Stimulated activated CD8-positive, alpha-beta memory T cell treated with anti-CD3 and anti-CD28 coated beads, Interleukin-4, amount 100 ng/mL, for 1 hour (primary cell): ENCODE measurements around the gene MRGPRD.
"Not testable (repeated sequence)": the region's sequence is repeated elsewhere in the genome, so short reads cannot be mapped to it uniquely, and the experiment has no call there.

Experiments used
- DNase-seq, 2 donors: peaks; one replicate each; pipeline ENCODE4 v3.0.0-alpha.2; 2020; ENCODE audit warnings: low read depth in 2 of 2, low spot score in 1 of 2

The MRGPRD gene

DNA sequence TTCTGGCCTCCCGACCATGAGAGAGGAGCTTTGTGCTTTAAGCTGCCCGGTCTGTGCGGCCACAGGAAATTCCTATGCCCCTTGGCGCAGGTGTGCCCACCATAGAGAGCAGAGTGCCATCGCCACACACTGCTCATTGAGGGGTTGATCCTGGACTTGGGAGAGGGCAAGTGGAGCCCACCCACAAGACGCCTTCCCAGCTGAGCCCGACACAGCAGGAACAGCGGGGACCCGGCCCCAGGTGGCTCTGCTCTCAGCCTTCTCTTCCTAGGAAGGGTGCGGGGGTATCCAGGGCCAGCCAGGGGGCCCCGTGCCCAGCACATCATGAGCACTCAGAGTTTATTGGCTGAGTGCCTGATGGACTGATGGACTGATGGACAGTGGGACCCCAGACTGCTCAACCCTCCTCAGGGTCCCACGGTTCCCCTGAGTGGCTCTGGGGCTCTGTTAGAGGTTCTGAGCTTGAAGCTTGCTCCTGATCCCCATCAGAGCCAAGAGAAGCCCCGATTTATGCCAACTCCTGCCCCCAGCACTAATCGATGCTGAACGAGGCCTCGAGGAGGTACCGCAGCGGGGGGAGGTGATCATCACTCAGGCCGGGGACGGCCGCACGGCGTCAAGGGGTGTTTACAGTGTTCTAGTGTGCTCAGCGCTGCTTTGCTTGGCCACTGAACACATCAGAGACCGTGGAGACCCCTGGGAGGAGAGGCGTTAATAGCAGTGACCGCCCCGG lies 13.5 kb upstream of the MRGPRD start:
- no peak for DNase-seq

DNA sequence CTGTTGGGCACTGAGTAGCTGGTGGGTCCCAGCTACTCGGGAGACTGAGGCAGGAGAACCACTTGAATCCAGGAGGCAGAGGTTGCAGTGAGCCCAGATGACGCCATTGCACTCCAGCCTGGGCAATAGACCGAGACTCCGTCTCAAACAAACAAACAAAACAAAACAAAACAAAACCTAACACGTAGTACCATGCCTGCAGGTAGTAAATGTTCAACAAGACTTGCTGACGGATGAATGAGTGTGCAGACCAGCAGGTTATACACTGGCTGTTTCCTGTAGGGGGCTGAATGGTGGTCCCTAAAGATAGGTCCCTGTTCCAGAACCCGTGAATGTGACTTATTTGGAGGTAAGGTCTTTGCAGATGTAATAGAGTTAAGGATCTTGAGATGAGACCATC lies 12.8 kb upstream of the MRGPRD start:
- DNase-seq, result no peak

DNA sequence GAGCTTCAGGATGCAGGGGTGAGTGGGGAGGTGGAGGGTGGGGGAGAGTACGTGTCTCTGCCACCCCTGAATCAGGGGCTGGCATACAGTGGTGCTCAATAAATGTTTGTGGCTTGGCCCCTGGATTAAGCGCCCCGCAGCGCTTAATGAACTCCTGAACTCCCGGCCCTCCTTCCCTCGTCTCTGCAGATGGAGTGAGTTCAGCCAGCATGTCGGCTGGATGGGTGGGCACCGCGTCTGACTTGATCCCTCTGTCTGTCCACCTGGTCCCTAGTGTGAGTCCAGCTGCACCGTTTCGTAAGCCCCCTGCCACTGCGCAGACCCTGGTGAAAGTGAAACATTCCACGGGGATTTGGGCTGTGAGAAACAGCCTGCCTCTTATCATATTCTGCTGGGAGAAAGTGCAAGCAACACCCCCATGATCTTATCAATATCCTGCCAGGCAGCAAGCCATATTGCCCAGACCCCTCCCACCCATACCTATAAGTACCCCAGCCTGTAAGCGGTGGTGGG lies 12.0 kb upstream of the MRGPRD start:
- DNase-seq, result no peak

DNA sequence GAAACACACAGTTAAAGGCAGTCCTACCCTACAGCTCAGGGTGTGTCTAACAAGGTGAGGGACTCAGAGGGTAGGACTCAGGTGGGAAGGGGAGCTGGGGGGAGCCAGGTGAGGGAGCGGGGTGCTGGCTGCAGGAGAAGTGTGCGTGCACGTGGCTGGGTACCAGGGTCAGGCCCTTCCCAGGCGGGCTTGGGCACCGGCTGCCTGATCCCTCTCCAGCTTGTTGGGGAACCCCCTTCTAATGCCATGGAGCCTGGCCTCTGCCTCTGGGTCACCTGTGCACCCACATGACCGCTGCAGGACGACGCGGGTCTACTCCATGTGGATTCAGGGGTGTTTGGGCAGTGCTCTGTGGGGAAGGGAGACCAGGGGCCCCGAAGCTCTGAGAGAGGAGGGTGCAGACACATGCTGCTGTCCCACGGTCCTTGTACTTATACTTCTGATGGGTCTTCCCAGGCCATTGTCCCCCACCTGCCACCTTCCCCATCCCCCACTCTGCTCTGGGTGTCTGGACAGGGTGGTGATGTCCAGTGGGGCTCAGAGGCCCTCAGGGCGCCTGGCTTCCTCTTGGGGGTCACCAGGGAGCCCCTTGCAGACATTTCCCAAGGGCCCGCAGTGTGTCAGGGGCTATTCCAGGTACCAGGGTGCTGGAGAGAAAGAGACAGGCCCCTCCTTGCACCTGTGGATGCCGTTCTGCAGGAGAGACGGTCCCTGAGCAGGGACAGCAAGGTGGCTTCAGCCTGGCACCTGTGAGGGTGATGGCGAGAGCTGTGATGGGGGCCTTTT lies 10.4 kb upstream of the MRGPRD start:
- DNase-seq, result no peak

DNA sequence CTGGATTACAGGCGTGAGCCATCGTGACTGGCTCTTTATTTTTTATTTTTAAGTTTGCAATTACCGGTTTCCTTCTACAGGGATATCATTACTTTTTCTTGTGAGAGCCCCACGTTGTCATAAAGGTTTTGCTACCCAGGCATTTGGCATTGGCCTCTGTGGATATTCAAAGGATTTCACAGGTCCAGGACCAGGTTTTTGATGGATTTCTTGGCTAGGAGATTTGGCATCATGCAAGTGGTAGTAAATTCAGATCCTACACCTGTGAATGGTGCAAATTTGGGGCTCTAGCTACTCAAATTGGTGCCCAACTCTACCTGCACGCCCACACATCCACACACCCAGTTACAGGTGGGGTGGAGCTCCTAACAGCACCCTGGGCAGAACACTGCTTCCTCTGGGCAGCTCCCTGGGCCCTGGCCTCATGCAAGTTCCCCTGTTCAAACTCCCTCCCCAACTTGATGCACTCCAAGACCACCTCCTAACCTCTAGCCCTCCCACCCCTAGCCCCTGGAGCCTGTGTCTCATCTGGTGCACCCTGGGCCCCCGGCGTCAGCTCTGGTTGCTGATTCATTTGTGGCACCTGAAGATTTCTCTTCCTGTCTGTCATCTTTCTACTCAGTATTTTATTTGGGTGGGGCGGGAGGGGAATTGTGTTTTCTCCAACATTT lies 9.3 kb upstream of the MRGPRD start:
- no peak for DNase-seq

DNA sequence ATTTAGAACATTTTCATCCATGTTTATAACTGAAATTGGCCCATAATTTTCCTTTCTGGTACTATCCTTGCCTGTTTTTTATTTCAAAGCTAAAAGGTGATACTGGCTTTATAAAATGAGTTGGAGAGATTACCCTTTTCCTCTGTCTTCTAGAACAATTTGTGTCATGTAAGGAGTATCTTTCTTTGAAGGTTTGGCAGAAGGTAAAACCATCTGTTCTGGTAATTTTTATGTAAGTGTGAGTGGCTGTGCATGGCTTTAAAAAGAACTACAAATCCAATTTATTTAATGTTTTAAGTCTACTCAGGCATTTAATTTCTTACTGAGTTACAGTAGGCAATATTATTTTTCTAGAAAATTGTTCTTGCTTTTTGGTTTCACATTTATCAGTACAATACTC lies 7.7 kb upstream of the MRGPRD start:
- DNase-seq, result no peak

DNA sequence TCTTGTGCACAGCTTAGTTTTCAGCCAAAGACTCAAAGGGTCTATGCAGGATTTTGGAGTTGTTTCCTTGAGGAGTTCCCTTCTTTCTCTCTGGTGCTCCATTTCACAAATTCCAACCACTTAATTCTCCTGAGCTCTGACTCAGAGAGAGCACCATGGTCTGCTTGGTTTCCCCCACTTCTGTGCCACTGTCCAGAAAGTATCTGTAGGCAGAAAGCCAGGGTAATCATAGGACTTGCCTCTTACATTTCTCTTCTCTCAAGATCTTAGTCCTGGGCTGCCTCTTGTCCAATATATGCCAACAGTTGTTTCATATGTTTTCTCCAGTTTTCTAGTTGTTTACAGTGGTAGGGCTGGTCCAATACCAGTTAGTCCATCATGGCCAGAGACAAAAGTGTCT lies 6.4 kb upstream of the MRGPRD start:
- DNase-seq, result no peak

DNA sequence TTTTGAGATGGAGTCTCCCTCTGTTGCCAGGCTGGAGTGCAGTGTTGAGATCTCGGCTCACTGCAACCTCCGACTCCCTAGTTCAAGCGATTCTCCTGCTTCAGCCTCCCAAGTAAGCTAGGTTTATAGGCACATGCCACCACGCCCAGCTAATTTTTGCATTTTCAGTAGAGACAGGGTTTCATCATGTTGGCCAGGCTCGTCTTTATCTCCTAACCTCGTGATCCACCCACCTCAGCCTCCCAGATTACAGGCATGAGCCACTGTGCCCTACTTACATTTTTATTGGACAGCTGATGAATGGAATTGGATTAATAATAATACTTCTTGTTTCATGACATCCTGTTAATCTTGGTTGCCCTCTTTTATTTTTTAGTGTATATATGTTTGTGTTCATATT lies 3.0 kb upstream of the MRGPRD start:
- no peak for DNase-seq

DNA sequence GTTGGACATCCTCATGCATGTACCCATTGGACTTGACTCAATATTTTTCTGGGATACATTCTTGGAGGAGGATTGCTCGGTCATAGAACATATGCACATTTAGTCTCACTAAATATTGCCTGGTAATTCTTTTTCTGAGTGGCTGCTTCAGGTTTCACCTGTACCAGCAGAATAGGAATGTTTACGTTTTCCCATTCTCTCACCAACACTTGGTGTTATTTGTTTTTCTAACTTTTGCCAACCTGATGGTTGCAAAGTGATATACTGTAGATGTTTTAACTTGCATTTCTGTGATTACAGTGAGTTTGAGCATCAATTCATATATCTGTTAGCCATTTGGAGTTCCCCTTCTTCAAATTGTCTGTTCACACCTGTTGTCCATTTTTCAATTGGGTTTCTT lies 1.3 kb upstream of the MRGPRD start:
- no peak for DNase-seq

DNA sequence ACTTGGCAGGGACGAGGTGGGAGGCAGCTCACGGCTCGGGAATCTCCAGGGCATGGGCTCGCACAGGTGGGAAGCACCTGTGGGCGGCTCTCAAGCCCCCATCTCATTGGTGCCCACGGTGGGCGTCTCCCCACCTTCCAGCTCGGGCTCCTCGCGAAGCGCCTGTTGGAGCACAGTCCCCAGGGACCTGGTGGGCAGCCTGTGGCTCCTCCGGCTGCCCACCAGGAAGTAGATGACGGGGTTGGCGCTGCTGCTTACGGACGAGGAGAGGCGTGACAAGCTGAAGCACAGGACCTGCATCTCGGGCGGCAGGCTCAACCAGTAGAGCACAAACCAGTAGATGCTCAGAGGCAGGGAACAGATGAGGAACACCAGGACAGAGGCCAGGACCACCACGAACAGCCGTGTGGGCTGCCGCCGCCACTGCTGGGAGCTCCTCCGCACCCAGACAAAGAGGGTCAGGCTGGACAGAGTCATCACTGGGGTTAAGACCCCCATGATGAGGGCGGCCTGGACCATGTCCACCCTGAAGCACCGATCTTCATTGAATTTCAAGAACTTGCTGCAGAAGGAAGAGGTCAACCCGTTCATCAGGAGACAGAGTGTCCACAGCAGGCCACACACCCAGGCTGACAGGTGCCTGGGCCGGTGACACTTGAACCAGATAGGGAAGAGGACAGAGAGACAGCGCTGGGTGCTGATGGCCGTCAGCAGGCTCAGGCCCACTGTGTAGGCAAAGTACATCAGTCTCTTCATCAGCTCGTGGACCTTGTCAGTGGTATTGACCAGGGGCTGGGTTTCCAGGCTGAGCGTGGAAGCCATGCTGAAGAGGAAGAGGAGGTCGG lies 633 bp downstream of the MRGPRD start:
- no peak for DNase-seq

DNA sequence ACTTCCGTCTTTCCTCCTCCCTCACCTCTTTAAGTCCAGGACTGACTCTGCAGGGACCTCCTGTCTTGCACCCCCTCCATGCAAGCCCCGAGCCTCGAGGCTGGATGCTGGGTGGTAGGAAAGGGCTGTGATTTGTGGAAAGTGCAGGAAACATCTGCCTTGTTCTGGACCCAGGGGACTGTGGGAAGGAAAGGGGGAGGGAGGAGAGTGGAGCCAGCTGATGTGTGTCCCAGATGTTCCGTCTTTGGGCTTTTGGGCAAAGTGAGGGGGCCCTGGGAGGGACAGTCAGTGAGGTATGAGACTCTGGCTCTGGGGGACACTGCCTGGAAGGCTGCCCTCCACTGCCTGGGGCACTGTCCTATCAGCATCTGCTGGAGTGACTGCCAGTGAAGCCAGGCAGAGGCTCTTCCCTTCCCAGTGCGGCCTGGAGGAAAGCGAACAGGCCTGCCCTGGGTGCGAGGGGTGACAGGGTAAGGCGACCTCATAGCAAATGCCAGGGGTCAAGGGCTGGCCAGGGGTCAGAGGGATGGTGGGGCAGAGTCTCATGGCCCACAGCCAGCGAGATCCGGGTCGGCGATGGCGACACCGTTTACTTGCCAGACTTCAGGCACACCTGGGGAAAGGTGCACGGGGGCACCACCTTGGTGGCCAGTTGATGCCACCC lies 1.7 kb downstream of the MRGPRD start:
- DNase-seq, result no peak

DNA sequence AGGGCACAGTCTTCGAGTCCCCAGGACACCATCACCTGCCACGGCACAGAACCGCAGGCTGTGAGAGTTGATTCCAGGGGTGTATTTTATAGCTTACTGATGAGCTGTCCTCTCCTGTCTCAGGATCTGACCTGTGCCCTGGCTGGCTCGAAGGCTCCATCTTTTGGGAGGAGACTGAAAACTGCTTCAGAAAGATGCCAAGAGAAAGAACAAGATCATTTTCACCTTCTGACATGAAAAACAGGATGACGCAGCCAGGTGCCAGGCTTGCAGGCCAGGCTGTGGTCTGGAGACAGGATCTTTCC lies 2.2 kb downstream of the MRGPRD start:
- no peak for DNase-seq

DNA sequence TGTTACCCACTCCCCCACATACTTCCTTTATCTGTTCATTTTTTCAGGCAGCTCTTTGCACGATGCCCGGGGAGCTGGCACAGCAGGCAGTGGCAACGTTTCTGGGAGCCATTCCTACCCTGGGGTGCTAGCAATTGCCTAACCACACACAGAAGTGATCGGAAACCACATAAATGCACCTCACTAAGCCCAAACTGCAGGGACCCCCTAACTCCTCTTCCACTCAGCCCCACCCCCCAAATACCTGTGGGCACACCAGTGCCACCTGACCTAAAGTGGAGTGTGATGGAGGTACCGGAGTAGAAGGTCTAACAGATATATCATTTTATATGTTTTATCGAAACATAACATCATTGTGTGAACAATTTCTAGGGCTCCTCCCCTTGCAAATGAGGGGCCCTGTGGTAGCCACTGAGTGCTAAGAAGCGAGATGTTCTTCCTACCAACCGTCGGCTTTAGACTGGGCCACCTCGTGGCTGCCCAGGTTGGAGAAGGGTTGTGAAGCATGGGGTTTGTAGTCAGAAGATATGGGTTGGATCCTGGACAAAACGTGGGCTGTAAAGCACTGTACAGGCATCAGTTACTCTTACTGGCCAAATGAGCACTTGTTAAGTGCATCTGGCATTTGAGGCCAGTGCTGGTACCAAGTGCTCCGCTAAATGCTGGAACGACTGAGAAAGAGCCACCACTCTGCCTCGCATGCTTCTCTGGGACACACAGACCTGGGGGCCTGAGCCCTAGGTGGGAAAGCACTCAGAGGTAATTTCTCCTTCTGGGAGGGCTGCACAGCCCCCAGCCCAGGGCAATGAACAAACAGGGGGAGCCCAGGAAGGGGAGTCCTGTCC lies 2.8 kb downstream of the MRGPRD start:
- DNase-seq, result no peak

DNA sequence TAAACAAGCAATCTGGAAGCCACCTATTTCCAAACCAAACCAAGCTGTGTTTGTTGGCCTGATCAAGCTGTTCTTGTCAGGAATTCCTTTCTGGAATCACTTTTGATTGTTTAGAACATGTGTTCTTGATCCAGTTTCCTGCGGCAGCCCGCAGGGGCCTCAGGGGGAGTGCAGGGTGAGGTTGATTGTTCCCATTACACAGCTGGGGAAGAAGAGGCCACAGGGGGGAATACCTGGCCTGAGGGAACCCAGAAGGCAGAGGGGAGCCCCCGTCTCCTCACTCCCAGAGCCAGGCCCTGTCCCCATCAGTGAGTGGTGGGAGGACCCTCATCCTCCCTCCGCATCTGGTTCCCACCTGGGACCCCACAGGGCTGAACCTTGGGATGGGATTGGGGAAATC lies 4.2 kb downstream of the MRGPRD start:
- DNase-seq, result no peak

DNA sequence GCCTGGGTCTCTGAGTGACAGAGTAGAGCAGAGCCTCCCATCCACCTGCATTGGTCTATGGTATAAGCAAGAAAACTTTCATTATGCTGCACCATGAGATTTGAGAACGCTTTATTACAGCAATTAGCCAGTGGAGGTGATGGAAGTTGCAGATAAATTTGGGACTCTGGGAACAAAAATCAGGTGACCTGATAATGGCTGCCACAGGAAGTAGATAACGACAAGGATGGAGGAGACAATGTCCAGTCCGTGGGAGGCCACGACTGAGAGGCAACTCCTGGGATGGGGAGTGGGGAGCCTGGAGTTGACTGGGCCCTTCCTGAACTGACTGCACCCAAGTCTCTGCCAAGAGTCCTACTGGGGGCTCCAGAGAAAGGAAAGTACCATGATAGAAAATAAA lies 4.7 kb downstream of the MRGPRD start:
- DNase-seq, result no peak

DNA sequence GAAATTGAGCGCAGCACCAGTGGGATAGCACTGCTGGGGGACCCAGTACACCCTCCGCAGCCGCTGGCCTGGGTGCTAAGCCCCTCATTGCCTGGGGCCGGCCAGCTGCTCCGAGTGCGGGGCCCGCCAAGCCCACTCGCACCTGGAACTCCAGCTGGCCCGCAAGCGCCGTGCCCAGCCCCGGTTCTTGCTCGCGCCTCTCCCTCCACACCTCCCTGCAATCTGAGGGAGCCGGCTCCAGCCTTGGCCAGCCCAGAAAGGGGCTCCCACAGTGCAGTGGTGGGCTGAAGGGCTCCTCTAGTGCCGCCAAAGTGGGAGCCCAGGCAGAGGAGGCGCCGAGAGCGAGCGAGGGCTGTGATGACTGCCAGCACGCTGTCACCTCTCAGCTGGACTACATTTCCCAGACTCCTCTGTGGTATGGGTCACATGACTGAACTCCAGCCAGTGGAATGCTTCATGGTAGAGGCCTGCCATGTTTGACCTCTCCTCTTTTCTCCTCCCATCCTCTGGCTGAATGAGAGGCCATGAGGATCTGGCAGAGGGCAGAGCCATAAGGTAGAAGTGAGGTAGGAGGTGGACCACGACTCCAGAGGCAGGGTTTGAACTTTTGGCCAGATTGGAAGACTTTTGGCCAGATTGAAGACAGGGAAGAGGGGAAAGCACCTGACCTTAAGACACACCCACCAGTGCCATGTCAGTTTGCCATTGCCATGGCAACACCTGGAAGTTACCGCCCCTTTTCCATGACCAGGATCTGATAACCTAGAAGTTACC lies 6.2 kb downstream of the MRGPRD start:
- DNase-seq, result no peak

DNA sequence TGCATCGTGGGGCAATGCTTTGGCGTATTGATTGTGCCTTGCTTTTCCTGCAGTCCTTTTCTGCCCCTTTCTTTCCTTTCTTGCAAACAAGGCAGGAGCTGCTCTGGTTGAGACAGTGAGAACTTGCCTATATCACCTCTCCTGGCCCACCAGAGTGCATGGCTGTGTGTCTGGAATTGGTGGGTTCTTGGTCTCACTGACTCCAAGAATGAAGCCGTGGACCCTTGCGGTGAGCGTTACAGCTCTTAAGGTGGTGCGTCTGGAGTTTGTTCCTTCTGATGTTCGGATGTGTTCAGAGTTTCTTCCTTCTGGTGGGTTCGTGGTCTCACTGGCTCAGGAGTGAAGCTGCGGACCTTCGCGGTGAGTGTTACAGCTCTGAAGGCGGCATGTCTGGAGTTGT lies 7.1 kb downstream of the MRGPRD start:
- not testable (repeated sequence) for DNase-seq

DNA sequence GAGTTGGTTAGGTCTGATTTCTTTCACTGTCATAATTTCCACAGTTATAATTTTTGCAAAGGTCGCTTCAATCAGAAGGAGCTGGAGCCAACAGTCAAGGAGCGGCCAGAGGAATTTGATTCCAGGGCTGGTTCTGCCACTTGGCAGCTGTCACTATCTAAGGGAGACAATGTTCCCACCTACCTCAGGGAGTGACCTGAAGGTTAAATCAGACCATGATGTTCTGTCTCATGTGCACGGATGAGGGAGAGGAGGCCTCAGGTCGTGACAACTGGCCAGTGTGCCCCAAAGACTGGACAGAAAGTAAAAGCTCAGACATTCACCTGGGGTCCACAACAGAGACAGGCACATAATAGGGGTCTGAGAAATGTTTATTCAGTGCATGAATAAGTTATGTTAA lies 7.6 kb downstream of the MRGPRD start:
- DNase-seq, result no peak
